GM21526 (cell line): ENCODE results near the gene THAP12.

Source experiments
- ATAC-seq: cut with Tn5 transposase; IDR thresholded peaks from one replicate; pipeline ENCODE4 v1.9.1; 2021; ENCODE audit warnings: moderate library complexity; ENCODE audit not compliant: unreplicated experiment, low FRiP score

The THAP12 gene

DNA sequence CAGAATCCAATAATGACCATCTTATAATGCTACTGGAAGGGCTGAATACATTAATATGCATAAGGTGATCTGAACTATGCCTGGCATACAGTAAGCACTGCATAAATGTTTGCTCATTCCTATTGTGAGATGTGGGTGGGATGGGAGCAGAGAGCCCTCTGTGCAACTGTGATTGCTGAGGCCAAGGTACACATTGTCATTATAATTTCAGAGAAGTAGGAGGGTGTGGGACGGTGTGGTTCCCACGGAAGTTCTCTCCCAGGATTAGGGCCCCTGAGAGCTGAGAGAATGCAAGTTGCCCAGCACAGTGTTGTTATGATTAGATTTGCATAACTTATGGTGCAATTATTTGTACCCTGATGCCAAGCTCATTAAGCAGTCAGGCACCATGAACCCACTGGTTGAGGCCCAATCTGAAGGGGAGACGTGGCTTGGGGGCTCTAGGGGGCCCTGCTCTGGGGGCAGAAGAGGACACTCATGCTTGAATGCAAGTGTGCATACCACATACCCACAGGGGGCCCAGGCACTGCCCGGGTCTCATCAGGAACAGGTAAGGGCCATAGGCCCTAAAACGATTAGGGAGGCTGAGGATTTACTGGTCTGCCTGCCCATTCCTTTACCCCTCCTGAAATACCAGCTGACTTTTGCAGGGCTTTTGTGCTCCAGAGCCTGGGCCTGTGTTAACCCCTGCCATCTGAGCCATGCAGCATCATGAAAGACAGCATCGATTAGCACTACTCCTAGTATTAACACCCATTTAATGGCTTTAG is 72.8 kb downstream of the THAP12 start:
- ATAC-seq: no peak

DNA sequence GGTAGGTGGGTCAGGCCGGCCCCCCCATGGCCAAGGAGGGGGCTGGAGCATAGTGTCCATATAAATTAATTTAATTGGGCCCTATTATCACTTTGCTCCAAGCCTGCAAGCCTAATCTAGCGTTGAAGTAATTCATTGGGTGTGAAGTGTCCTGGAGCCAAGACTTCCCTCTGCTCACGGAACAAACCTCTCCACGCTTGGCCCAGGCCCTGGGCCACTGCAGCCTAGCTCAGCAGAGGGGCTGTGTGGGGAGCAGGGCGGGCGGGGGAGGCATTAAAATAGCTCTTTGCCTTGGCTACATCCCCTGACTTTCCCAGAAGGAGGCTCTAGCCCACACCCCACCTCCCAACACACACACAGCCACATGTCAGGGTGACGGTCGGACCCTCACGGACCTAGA is 73.5 kb downstream of the THAP12 start:
- ATAC-seq: no peak

DNA sequence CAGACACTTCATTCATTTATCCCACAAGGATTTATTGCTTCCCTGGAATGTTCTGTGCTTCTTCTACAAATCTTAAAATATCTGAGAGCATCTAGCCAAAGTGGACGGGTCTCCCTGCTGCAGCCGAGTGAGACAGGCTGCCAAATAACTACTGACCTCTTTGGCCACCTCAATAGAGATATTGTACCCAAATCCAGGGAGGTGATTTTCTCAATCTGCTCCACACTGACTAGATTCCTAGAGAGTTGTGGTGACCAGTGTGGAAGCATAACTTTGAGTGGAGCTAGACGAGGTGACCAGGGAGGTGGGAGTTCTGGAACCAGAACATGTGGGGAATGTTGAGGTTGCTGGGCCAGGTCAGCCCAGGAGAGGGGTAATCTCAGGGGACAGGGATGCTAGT is 77.5 kb downstream of the THAP12 start:
- ATAC-seq: no peak

GRCh38 chr11:76302996-76303395 is 77.9 kb downstream of the THAP12 start:
- no peak for ATAC-seq
